GM19193 (cell line): Measurements from ENCODE around the gene TRMT61A.

Source experiments
- POLR2A ChIP-seq: IDR thresholded peaks from 4 replicates; pipeline ENCODE4 v1.6.1; 2011; ENCODE audit not compliant: insufficient read depth, insufficient read length; ENCODE audit errors: extremely low read depth

TRMT61A gene

DNA sequence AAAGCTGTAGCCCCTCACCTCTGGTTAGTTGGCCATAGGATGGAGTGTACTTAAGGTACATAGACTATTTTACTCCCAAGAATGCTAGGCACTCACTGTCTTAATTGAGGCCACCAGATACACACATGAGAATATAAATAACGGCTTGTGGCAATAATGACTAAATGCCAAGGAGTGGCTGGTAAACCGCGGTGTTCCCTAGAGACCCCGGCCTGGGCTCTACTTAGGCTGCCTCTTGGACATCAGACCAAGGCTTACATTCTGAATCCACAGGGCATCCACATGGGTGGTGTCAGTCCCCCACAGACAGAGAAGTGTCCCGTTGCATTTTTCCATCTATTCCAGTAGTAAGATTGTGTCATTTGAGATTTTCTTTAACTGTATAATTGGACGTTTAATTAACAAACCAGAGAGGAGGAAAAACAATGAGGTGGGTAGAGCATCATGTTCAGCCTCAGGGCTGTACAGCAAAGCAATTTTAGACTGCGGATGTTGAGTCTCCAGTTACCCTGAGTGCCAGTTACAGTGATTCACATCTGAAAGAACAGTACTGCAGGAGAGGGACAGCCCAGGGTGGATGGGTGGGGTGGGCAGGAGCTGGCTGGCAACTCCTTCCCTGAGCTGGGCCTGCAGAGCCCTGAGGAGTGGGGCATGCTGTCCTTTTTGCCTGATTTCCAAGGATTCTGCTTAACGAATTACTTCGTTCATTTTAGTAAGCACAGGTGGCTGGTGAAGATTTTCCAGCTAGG, 26.9 kb upstream of the TRMT61A start:
- TF ChIP-seq POLR2A, result no peak

- no peak for TF ChIP-seq POLR2A
Observed at GRCh38 chr14:103502877-103503276, 26.1 kb upstream of the TRMT61A start.

DNA sequence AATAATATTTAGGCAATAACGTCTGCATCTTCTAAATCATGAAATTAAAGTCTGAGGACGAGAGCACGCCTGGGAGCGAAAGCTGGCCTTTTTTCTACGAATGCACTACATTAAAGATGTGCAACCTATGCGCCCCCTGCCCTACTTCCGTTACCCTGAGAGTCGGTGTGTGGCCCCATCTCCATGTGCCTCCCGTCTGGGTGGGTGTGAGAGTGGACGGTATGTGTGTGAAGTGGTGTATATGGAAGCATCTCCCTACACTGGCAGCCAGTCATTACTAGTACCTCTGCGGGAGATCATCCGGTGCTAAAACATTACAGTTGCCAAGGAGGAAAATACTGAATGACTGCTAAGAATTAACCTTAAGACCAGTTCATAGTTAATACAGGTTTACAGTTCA, 25.7 kb upstream of the TRMT61A start:
- no peak for TF ChIP-seq POLR2A

DNA sequence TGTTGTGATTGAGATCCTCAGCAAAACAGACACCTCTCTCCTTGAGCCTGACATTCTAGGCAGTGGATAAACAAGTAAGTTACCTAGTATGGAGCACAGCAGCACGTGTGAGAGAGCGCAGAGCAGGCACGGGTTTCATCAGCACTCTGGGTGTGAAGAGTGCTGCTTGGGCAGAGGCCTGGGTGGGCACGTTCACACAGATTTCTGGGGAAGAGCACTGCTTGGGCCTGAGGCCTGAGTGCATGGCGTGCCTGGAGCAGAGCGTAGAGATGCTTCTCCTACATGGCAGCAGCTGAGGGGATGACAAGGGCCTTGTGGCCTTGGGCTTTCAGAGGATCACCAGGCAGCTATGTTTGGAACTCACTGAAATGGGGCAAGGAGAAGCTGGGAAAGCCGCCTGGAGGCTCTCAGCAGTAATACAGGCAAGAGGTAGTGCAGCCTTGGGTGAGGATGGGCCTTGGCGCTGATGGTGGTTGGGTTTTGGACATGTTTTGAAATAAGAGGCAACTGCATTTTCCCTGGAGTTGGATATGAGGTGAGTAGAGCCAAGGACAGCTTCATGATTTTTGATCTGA, 23.9 kb upstream of the TRMT61A start:
- no peak for TF ChIP-seq POLR2A

DNA sequence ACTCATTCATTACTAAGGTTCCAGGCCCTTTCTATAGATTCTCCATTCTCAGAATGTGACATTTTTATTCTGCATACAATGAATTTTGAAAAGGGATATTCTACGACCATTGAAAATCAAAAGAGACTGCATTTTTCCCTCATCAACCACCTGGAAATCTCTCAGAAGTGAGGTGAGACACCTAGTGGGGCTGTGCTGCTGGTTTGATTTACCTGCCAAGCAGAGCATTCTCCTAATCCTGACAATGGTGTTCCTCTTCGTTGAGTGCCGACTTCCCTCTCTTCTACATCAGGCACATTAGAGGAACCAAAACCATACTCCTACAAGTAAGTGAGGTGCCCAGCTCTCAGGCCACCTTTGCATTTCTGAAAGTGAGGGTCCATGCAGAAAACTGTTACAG, 21.2 kb upstream of the TRMT61A start:
- TF ChIP-seq POLR2A, result no peak

DNA sequence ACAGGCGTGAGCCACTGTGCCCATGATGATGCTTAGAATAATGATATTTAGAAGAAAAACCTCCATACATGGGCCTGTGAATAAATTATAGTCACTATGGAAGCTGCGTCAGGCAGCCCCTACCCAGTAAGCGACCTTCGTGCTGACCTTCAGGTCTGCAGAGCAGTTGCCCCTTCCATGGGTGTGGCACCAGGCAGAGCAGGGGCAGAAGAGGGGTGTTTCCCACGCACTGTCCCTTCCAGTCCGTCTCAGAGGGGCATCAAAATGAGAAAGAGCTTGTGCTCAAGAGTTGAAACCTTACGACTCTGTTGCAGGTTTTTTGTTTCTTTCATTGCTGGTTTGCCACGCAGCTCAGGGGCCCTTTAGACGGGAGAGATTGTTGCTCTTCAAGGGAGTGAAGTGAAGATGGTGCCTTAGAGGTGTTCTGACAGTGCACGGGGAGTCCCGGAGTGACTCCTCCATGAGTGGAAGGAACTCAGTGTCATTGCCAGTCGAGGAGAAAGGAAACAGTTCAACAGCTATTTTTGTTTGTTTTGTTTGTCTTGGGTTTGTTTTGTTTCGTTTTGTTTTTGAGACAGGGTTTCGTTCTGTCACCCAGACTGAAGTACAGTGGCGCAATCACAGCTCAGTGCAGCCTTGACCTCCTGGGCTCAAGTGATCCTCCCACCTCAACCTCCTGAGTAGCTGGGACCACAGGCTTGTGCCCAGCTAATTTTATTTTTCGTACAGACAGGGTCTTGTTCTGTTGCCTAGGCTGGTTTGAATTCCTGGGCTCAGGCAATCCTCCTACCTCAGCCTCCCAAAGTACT, 20.3 kb upstream of the TRMT61A start:
- no peak for TF ChIP-seq POLR2A

GRCh38 chr14:103509864-103510723, 18.9 kb upstream of the TRMT61A start:
- no peak for TF ChIP-seq POLR2A

DNA sequence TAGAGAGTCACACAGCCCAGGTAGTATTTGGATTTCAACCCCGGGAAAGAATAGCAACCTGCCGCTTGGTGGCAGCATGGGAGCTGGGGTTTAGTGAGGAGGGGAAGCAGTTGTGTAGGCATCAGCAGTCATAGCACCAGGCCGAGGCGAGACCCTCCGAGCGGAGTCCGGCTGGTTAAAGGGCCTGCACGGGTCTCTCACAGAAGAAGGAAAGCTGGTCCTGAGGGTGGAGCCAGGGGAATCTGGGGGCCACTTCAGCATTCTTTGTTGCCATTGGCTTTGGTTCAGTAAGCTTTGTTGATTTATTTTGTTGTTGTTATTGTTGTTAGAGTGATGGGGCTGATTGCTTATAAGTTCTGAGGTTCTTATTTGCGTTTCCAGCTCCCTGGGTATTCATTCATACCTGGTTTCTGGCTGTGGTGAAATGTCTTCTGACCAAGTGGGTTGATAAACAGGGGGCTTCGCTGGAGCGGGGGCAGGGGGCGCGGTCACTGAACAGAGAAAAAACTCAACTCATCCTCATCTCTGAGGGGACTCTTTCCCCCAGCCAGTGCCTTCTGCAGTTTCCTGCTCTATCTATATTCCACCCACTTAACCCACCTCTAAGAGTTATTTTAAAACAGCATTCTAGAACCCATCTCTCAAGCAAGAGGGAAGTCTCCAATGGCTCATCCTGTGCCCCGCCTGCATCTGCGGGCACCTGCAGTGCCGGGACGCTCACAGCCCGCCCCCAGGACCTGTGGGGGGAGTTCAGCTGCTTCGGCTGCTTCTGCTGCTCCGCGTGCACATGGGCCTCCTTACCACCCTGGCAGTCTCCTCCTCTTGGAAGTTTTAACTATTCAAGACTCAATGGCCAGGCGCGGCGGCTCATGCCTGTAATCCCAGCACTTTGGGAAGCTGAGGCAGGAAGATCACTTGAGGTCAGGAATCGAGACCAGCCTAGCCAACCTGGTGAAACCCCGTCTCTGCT, 18.0 kb upstream of the TRMT61A start:
- TF ChIP-seq POLR2A, result no peak

- TF ChIP-seq POLR2A, result no peak
Observed at GRCh38 chr14:103512701-103513611, 16.0 kb upstream of the TRMT61A start.

DNA sequence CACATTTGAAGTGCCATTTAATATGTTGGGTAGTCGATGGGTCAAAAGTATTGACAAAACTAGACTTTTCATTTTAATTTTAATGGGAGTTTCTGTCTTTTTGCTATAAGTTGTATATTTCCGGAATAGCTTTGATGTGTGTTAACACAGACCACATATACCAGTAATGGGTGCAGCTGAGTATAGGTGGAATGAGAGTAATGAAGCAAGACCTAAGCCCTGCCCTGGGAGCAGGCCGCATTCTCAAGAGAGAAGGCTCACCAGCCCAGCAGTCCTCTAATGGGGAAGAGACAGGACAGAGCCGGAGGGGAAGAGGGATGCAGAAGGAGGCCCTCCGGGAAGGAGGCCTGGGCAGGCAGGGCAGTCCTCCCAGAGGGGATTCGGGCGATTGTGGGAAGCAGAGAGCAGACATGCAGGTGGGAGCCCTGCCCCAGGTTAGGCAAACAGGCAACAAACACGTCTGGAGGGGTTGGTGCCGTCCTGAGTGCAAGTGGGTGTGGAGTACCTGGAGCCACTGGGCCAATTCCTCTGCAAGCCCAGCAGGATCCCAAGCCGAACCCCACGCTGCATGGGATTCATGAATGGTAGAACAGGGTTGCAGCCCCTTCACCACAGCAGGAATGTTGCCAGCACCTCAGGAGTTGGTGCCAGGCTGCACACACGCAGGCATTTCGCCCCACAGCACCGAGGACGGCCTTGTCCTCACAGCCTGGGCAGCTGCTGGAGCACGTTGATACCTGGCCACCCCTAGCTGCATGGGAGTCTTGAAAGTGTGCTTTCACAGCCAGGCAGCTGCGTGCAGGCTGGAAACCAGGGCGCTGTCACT, 14.2 kb upstream of the TRMT61A start:
- TF ChIP-seq POLR2A, result no peak

DNA sequence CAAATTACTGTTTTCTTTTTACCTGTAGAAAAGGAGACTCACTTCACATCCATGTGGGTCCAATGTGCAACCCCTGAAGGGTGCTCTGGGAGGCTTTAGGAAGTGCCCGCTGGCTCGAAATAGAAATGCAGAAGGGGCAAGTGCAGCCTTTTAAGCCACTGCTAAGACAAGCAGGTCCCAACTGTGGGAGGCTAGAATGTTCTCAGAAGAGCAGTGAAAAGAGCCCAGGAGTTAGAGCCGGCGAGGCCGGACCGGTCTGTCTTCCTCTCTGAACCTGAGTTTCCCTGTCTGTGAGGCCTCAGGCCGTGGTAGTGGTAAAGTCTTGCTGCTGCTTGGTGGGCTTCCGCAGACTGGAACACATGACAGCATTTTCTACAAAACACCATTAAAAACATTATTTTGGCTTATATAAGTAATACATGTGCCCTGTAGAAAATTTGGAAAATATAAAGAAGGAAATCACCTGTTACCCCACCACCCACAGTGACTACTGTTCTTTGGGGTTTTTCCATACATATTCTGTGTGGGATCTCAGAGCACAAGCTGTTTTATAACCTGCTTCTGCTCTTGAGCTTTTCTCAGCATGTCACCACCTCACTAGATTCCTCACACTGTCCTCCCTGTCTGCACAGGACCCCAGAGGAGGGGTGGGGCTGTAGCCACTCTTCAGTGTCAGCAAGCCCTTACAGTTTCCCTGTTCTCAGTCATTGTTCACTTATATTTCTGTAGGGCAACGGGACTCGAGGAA, 12.4 kb upstream of the TRMT61A start:
- no peak for TF ChIP-seq POLR2A
